WERI-Rb-1 (cell line): Measurements from ENCODE around the gene MBD5.

Source experiments
- DNase-seq: peaks from one replicate; pipeline ENCODE4 v3.0.0-alpha.2; 2020
- H3K27ac ChIP-seq: fragments of 250-450 bp; sonication (Bioruptor Pico); 2 replicates; pipeline ENCODE4 v1.5.1; 2020; ENCODE audit warnings: mild to moderate bottlenecking, moderate library complexity
- H3K27me3 ChIP-seq: fragments of 250-450 bp; sonication (Bioruptor Pico); 2 replicates; pipeline ENCODE4 v1.5.1; 2021; ENCODE audit warnings: mild to moderate bottlenecking, low read depth, moderate library complexity; ENCODE audit not compliant: insufficient read depth, severe bottlenecking
- H3K36me3 ChIP-seq: fragments of 250-450 bp; sonication (Bioruptor Pico); 2 replicates; pipeline ENCODE4 v1.5.1; 2020; ENCODE audit warnings: mild to moderate bottlenecking, moderate library complexity
- H3K4me3 ChIP-seq: 2 replicates; pipeline ENCODE4 v1.5.1; 2011; ENCODE audit warnings: low read depth, mild to moderate bottlenecking, control low read depth, low read length
- H3K9me3 ChIP-seq: fragments of 250-450 bp; sonication (Bioruptor Pico); 2 replicates; pipeline ENCODE4 v1.5.1; 2021; ENCODE audit warnings: mild to moderate bottlenecking, moderate library complexity; ENCODE audit not compliant: severe bottlenecking
- CTCF ChIP-seq: IDR thresholded peaks from 2 replicates; pipeline ENCODE4 v1.5.1; 2011; ENCODE audit warnings: low read depth, mild to moderate bottlenecking, control low read depth, inconsistent platforms, low read length

MBD5 gene

GRCh38 chr2:148184976-148185375 is 164.1 kb downstream of the MBD5 start:
- no peak for TF ChIP-seq CTCF
- Histone ChIP-seq H3K36me3 (no peaks in the 10 kb centered on the region), H3K27ac (no peak overlapping the region), H3K27me3 (no peaks in the 10 kb centered on the region), H3K9me3 (no peaks in the 10 kb centered on the region), H3K4me3 (no peak overlapping the region)
- DNase-seq: no peak

GRCh38 chr2:148194882-148195281 is 174.0 kb downstream of the MBD5 start:
- H3K36me3 ChIP-seq: no peaks in the 10 kb centered on the region
- H3K27ac ChIP-seq: no peak overlapping the region
- H3K4me3 ChIP-seq: no peak overlapping the region
- no peaks in the 10 kb centered on the region for H3K9me3 ChIP-seq
- no peak for DNase-seq
- no peaks in the 10 kb centered on the region for H3K27me3 ChIP-seq
- TF ChIP-seq CTCF: no peak

- TF ChIP-seq CTCF: peak; percentile 81
- Histone ChIP-seq H3K9me3 (no peaks in the 10 kb centered on the region), H3K27me3 (no peaks in the 10 kb centered on the region), H3K27ac (no peak overlapping the region), H3K4me3 (no peak overlapping the region), H3K36me3 (no peaks in the 10 kb centered on the region)
- DNase-seq: peak; percentile 71
Measured at GRCh38 chr2:148201075-148202004, 180.4 kb downstream of the MBD5 start.

- Histone ChIP-seq H3K27ac (no peak overlapping the region), H3K36me3 (no peaks in the 10 kb centered on the region)
- DNase-seq: no peak
Measured at GRCh38 chr2:148202237-148202636, 181.3 kb downstream of the MBD5 start.

GRCh38 chr2:148207111-148207510 is 186.2 kb downstream of the MBD5 start:
- no peaks in the 10 kb centered on the region for H3K36me3 ChIP-seq
- H3K4me3 ChIP-seq: no peak overlapping the region
- no peak for DNase-seq

More at GRCh38 chr2:148202237-148202636, 181.3 kb downstream of the MBD5 start:
- TF ChIP-seq CTCF: no peak
- no peaks in the 10 kb centered on the region for H3K27me3 ChIP-seq
- no peak overlapping the region for H3K4me3 ChIP-seq
- H3K9me3 ChIP-seq: no peaks in the 10 kb centered on the region

More at GRCh38 chr2:148207111-148207510, 186.2 kb downstream of the MBD5 start:
- TF ChIP-seq CTCF: no peak
- no peaks in the 10 kb centered on the region for H3K27me3 ChIP-seq
- no peak overlapping the region for H3K27ac ChIP-seq
- no peaks in the 10 kb centered on the region for H3K9me3 ChIP-seq
